GM23248 (cell line): Measurements from ENCODE around the gene CAMK1D.

Experiments
- EZH2 ChIP-seq: fragments of 200-600 bp; sonication (generic); IDR thresholded peaks from 2 replicates; pipeline ENCODE4 v1.6.1; 2018; ENCODE audit warnings: antibody characterized with exemption, mild to moderate bottlenecking; ENCODE audit not compliant: insufficient read depth, poor library complexity, severe bottlenecking
- EZH2phosphoT487 ChIP-seq: fragments of 200-600 bp; sonication (generic); IDR thresholded peaks from 2 replicates; pipeline ENCODE4 v1.6.1; 2018; ENCODE audit warnings: antibody characterized with exemption, moderate library complexity, mild to moderate bottlenecking, low read depth; ENCODE audit not compliant: insufficient read depth

GRCh38 chr10:12579954-12580858 is 230.9 kb downstream of the CAMK1D start:
- TF ChIP-seq EZH2phosphoT487 (no peak), EZH2 (no peak)
